Ovary (tissue), 9 donors: Measurements from ENCODE around the gene ANXA6. TPM values are rescaled to one million over a fixed set of nuclear protein-coding genes. Genes with fewer than 3 reads are reported as not detected.

Experiments used
- DNase-seq, 5 donors: peaks; one replicate each; pipeline ENCODE4 v3.0.0-alpha.2; 2019 to 2020
- H3K27ac ChIP-seq, 2 donors: fragments of 200-600 bp; one replicate each; pipeline versions ENCODE4 v1.5.1 to v1.8.0; 2019 to 2022
- H3K27me3 ChIP-seq: fragments of 200-600 bp; one replicate; pipeline ENCODE4 v1.8.0; 2022
- H3K36me3 ChIP-seq: fragments of 200-600 bp; sonication (generic); one replicate; pipeline ENCODE4 v1.5.1; 2019
- H3K4me1 ChIP-seq: one replicate; pipeline ENCODE4 v1.8.1; 2013; ENCODE audit warnings: mild to moderate bottlenecking, moderate library complexity; ENCODE audit not compliant: insufficient read depth
- H3K4me3 ChIP-seq: fragments of 200-600 bp; sonication (generic); one replicate; pipeline ENCODE4 v1.5.1; 2017
- H3K9me3 ChIP-seq, 2 donors: fragments of 200-600 bp in 1 of 2; sonication (generic) in 1 of 2; one replicate each; pipeline versions ENCODE4 v1.5.1 to v1.8.1; 2013 to 2019; ENCODE audit warnings: mild to moderate bottlenecking in 1 of 2, moderate library complexity in 1 of 2
- CTCF ChIP-seq, 3 donors: fragments of 450-650 bp in 2 of 3; fragments of 200-600 bp in 1 of 3; IDR thresholded peaks; one replicate each; pipeline versions ENCODE4 v1.5.1 to v1.8.0; 2016 to 2022; ENCODE audit warnings: antibody characterized with exemption in 3 of 3, mild to moderate bottlenecking in 1 of 3
- EP300 ChIP-seq: sonication (generic); formaldehyde crosslinking; IDR thresholded peaks from one replicate; pipeline ENCODE4 v1.6.1; 2017; ENCODE audit warnings: antibody characterized with exemption
- POLR2A ChIP-seq: fragments of 450-650 bp; IDR thresholded peaks from one replicate; pipeline ENCODE4 v1.6.1; 2017; ENCODE audit warnings: antibody characterized with exemption, mild to moderate bottlenecking, moderate library complexity
- WGBS, 3 donors: extraction: QIAGEN DNeasy Blood & Tissue Kit in 1 of 3; methylation state at CpG; one replicate each; pipeline versions ENCODE4 v1.1.5 to v1.1.7; 2013 to 2017; 5-methylcytosine and 5-hydroxymethylcytosine counted together
- intact Hi-C, 4 donors: fragments of 100-400 bp; cut with DNase I; formaldehyde crosslinking; loops; one replicate each; pipeline versions ENCODE4 v1.11.0 to v1.15.1; 2022 to 2023
- polyA plus RNA-seq, 2 donors: library from polyadenylated mRNA; stranded (reverse); fragments of 200-250 nt in 1 of 2; fragments of 350-450 nt in 1 of 2; fragmentation: Illumina TruSeq in 1 of 2; extraction: RNeasy Lipid Tissue Mini Kit (QIAGEN cat#74804) in 1 of 2; gene quantifications; one replicate each; pipeline ENCODE4 v1.2.3, GENCODE V29; 2013 to 2014
- total RNA-seq, 7 donors: library from RNA; depleted of rRNA in 2 of 7; stranded (reverse); fragments of >200 nt in 2 of 7; fragmentation: NEBNext Ultra II Directional in 3 of 7; extraction: Animal tissue kit (Norgen Biotek cat#: 25700) in 3 of 7; gene quantifications; one replicate each; pipeline versions ENCODE4 v1.1.0 to v1.2.4, GENCODE V29; 2016 to 2023
- donor health status: DM: no; HTN: no; CAD: no; lungs with moderate emphysema.
- donor health status: DM: no; HTN: no; CAD: no.
- donor health status: Bipolar disorder and iron deficiency.
- donor health status: DM: yes; HTN: yes; CAD: no.
- donor health status: DM: no; HTN: no; CAD: no.
- donor health status: DM: yes; HTN: yes; CAD: no.

Gene ANXA6
- total and polyA plus RNA-seq, 9 donors, result 117 to 541 (median 225) TPM

GRCh38 chr5:151097061-151097460 is 60.5 kb downstream of the ANXA6 start:
- peaks cover 21% of the 10 kb centered on the region for H3K4me1 ChIP-seq
- H3K27me3 ChIP-seq, result no peaks in the 10 kb centered on the region
- TF ChIP-seq EP300 (no peak), POLR2A (no peak), CTCF (IDR thresholded peaks at IDR 0.05) (no peak)
- H3K36me3 ChIP-seq, result no peaks in the 10 kb centered on the region
- no peak for DNase-seq
- H3K27ac ChIP-seq, result peak overlapping the region in 1 of 2 donors; percentile 55
- intact Hi-C loops, result no loop called here
- WGBS, 3 donors, result 82 to 91% (median 85%) methylated on average over 6 of the region's 6 CpGs
- H3K4me3 ChIP-seq, result no peak overlapping the region
- no peaks in the 10 kb centered on the region for H3K9me3 ChIP-seq

- Histone ChIP-seq H3K27ac (peak overlapping the region; percentile 17 to 55), H3K36me3 (no peaks in the 10 kb centered on the region), H3K4me3 (no peak overlapping the region), H3K4me1 (peaks cover 20% of the 10 kb centered on the region), H3K27me3 (no peaks in the 10 kb centered on the region), H3K9me3 (no peaks in the 10 kb centered on the region)
- WGBS, 3 donors, result 6 to 19% (median 9%) methylated on average over 6 of the region's 6 CpGs
- TF ChIP-seq POLR2A, result no peak
- no peak for TF ChIP-seq CTCF (IDR thresholded peaks at IDR 0.05)
- TF ChIP-seq EP300, result no peak
- DNase-seq, result peak in 2 of 5 donors; percentile 40 to 58
- intact Hi-C loops, result no loop called here
These were observed 61.6 kb downstream of the ANXA6 start for GRCh38 chr5:151096001-151096373.

- Histone ChIP-seq H3K27ac (peak overlapping the region; percentile 17 to 55), H3K4me1 (peaks cover 20% of the 10 kb centered on the region), H3K4me3 (no peak overlapping the region), H3K9me3 (no peaks in the 10 kb centered on the region), H3K36me3 (no peaks in the 10 kb centered on the region), H3K27me3 (no peaks in the 10 kb centered on the region)
- WGBS, 3 donors, result 13 to 32% (median 15%) methylated on average over 5 of the region's 5 CpGs
- peak; percentile 74 to 82 (median 77) for DNase-seq
- no peak for TF ChIP-seq CTCF (IDR thresholded peaks at IDR 0.05)
- TF ChIP-seq EP300, result no peak
- TF ChIP-seq POLR2A, result no peak
- intact Hi-C loops, result no loop called here
These were observed 62.1 kb downstream of the ANXA6 start for GRCh38 chr5:151095341-151096000.

- H3K4me1 ChIP-seq, result peaks cover 20% of the 10 kb centered on the region
- no peak overlapping the region for H3K4me3 ChIP-seq
- H3K27ac ChIP-seq, result peak overlapping the region in 1 of 2 donors; percentile 55
- H3K36me3 ChIP-seq, result no peaks in the 10 kb centered on the region
- peak in 1 of 5 donors; percentile 45 for DNase-seq
- intact Hi-C loops, result no loop called here
- no peaks in the 10 kb centered on the region for H3K27me3 ChIP-seq
- TF ChIP-seq CTCF (IDR thresholded peaks at IDR 0.05) (no peak), POLR2A (no peak), EP300 (no peak)
- 12 to 15% (median 14%) methylated on average over 8 of the region's 8 CpGs for WGBS, 3 donors
- no peaks in the 10 kb centered on the region for H3K9me3 ChIP-seq
These were observed 62.7 kb downstream of the ANXA6 start for GRCh38 chr5:151094852-151095245.
